Neural cell (in vitro differentiated cells): Measurements from ENCODE around the gene ADAMTS10.

Experiments
- CTCF ChIP-seq: fragments of 450-650 bp; IDR thresholded peaks from 2 replicates; pipeline ENCODE4 v1.5.1; 2014; ENCODE audit warnings: antibody characterized with exemption, mild to moderate bottlenecking, moderate library complexity; ENCODE audit not compliant: poor library complexity, severe bottlenecking
- POLR2AphosphoS5 ChIP-seq: IDR thresholded peaks from 2 replicates; pipeline ENCODE4 v1.6.1; 2012
- REST ChIP-seq: IDR thresholded peaks from 2 replicates; pipeline ENCODE4 v1.6.1; 2012; ENCODE audit warnings: borderline replicate concordance

- TF ChIP-seq CTCF (no peak), POLR2AphosphoS5 (no peak), REST (no peak)
Measured at GRCh38 chr19:8531470-8531869, 79.0 kb downstream of the ADAMTS10 start.
